Fibroblast of skin of right biceps (primary cell): ENCODE results near the gene MT1M.
"Not testable (repeated sequence)": the region's sequence is repeated elsewhere in the genome, so short reads cannot be mapped to it uniquely, and the experiment has no call there.

Experiments
- DNase-seq: peaks from one replicate; pipeline ENCODE4 v3.0.0-alpha.2; 2013

MT1M gene

GRCh38 chr16:56652600-56652999, 20.1 kb downstream of the MT1M start:
- no peak for DNase-seq

DNA sequence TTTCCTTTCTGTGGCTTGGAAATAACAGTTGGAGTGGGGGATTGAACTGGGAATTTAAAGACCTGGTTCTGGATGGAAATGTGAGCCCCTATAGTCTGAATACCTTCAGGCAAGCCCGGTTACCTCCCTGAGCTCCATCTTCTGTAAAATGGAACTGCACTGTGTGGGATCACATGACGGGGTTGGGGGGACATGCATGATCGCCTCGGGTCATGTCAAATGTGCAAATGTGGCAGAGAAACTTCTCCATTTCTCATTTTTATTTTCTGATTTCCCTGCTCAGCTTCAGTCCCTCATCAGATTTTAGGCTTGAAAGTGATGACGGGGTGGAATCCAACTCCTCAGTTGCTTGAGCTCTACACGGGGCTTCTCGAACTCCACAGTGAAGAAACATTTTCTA, 20.8 kb downstream of the MT1M start:
- DNase-seq: no peak

GRCh38 chr16:56657555-56658326, 25.3 kb downstream of the MT1M start, which contains the start of gene MT1F:
Gene MT1F (plus strand): TSS chr16:56657959. CDS start chr16:56658059, 100 bp downstream.
- DNase-seq: peak; percentile 23

GRCh38 chr16:56658327-56658875, 25.9 kb downstream of the MT1M start:
- no peak for DNase-seq

- DNase-seq: no peak
Measured at GRCh38 chr16:56662357-56663354, 30.2 kb downstream of the MT1M start.

DNA sequence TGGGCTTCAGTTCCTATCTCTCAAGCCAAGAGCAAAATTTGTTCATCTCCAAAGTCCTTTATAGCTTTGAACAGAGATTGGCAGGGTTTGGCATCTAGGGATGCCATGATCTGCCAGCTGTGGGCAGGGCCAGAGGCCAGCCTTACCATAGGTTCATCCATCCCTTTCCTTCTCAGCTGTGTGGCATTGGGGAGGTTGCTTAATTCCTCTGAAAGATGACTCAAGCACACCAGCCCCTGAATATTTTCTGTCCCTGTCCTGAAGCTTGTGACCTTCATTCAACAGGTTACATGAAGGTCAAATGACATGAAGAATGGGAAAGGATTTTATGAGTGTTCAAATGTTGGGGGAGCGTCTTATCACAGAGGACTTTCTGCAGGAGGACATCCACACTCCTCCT, 32.0 kb downstream of the MT1M start:
- no peak for DNase-seq

GRCh38 chr16:56665286-56666261, 33.1 kb downstream of the MT1M start:
- not testable (repeated sequence) for DNase-seq

- no peak for DNase-seq
Measured at GRCh38 chr16:56667581-56668571, 35.4 kb downstream of the MT1M start, which contains the start of gene MT1G. Gene MT1G (minus strand): TSS chr16:56668065. CDS start chr16:56667993, 72 bp downstream.

- no peak for DNase-seq
Measured at GRCh38 chr16:56669005-56669839, 36.8 kb downstream of the MT1M start, which contains the start of gene MT1H. Gene MT1H (plus strand): TSS chr16:56669814. CDS start chr16:56669885, 71 bp downstream.

GRCh38 chr16:56669840-56670619, 37.6 kb downstream of the MT1M start:
- DNase-seq: no peak

- no peak for DNase-seq
Measured at GRCh38 chr16:56670620-56670934, 38.1 kb downstream of the MT1M start.

- DNase-seq: not testable (repeated sequence)
Measured at GRCh38 chr16:56671691-56672090, 39.2 kb downstream of the MT1M start.

DNA sequence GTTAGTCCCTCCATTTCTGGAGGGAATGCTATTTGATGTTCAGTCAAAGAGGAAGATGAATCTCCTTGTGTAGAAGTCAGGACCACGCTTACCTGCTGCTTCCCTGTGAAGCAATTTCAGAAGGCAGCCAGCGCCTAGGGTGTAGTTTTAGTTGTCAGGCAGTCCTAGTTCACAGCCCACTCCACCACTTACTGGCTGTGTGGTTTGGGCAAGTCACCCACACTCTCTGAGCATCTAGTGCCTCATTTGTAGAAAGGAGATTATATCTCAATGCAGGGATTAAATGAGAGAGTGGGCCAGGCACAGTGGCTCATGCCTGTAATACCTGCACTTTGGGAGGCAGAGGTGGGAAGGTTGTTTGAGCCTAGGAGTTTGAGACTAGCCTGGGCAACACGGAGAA, 39.7 kb downstream of the MT1M start:
- DNase-seq: not testable (repeated sequence)

DNA sequence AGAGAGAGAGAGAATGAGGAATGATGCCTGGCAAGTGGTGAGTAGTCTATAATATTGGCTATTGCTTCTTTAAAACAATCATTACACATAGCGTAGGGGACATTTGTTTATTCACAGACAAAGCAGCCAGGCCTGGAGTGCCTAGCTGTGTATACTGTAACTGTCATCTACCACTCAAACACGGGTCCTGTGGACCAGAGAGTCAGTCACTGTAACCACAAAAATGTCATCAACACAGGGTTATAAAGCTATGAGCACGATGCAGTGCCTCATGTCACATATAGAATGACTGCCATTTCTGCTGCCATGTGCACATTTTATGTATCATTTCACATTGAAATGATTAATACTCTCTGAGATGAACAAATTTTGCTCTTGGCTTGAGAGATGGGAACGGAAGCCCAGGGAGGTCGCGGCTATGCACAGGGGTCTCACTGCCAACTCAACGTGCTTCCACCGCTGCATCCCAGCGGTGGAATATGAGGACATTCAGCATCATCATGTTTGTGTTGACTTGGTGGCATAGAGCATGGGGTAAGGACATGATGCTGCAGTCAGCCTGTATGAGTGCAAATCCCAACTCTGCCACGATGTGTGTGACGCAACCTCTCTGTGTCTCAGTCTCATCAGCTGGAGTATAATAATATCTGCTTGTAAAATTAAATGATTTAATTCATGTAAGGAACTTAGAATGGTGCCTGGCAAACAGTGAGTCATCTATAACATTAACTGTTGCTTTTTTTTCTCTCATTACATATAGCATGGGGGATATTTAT, 40.5 kb downstream of the MT1M start:
- DNase-seq: no peak

DNA sequence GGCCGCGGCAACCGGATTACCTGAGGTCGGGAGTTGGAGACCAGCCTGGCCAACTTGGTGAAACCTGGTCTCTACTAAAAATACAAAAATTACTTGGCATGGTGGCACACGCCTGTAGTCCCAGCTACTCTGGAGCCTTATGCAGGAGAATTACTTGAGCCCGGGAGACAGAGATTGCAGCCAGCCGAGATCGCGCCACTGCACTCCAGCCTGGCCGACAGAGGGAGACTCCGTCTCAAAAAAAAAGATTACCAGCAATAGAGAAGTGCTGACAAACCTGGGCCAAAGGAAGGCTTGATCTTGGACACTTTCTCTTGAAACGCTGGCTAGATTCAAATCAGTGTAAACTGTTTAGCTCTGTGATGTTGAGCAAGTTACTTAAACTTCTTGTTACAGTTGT, 41.5 kb downstream of the MT1M start:
- peak; percentile 40 for DNase-seq

DNA sequence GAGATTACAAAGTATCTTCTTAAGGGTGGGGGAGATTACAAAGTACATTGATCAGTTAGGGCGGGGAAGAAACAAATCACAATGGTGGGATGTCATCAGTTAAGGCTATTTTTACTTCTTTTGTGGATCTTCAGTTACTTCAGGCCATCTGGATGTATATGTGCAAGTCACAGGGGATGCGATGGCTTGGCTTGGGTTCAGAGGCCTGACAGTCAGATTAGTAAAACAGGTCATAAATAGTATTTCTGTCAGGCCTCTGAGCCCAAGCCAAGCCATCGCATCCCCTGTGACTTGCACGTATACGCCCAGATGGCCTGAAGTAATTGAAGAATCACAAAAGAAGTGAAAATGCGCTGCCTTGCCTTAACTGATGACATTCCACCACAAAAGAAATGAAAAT, 42.1 kb downstream of the MT1M start:
- DNase-seq: peak; percentile 50

- no peak for DNase-seq
Measured at GRCh38 chr16:56675685-56676210, 43.3 kb downstream of the MT1M start.

DNA sequence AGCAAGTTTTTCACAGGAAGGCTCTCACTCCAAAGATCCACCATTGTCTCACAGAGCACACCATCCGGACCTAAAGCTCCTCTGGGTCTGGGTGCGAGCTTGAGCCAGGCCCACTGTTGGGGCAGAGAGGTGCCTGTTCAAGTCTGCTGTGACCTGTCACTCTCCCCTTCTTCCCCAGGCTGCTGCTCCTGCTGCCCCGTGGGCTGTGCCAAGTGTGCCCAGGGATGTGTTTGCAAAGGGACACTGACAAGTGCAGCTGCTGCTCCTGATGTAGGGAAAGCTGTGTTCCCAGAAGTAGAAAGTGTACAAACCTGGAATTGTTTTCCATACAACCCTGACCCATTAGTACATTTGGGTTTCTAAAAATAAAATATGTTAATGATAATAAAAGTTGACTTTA, 45.0 kb downstream of the MT1M start:
- DNase-seq: no peak
